Right lobe of liver (tissue), 4 donors: Measurements from ENCODE around the gene ENO2.
"Not testable (repeated sequence)": the region's sequence is repeated elsewhere in the genome, so short reads cannot be mapped to it uniquely, and the experiment has no call there.

ENCODE experiments used
- POLR2A ChIP-seq: fragments of 450-650 bp; IDR thresholded peaks from one replicate; pipeline ENCODE4 v1.6.1; 2017; ENCODE audit warnings: antibody characterized with exemption, mild to moderate bottlenecking
- TF ChIP-seq, protein P1 (sequence below), 4 donors: fragments of 200-600 bp in 3 of 4; fragments of 450-650 bp in 1 of 4; IDR thresholded peaks; one replicate each; pipeline versions ENCODE4 v1.5.1 to v1.8.0; 2016 to 2022; ENCODE audit warnings: antibody characterized with exemption in 4 of 4, mild to moderate bottlenecking in 2 of 4
- donor health status: DM: no; HTN: no; CAD: no.
- donor health status: DM: no; HTN: no; CAD: no.
- donor health status: DM: no; HTN: yes; CAD: no.

DNA sequence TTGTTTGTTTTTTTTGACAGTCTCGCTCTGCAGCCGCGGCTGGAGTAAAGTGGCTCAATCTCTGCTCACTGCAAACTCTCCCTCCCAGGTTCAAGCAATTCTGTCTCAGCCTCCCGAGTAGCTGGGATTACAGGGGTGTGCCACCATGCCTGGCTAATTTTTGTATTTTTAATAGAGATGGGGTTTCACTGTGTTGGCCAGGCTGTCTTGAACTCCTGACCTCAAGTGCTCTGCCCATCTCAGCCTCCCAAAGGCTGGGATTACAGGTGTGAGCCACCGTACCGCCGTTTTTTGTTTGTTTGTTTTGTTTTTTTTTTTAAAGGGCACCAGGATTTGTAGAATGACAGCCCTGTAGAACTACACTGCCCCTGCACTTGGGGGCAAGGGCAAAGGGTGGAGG lies 25.6 kb upstream of the ENO2 start:
- TF ChIP-seq, protein P1, sequence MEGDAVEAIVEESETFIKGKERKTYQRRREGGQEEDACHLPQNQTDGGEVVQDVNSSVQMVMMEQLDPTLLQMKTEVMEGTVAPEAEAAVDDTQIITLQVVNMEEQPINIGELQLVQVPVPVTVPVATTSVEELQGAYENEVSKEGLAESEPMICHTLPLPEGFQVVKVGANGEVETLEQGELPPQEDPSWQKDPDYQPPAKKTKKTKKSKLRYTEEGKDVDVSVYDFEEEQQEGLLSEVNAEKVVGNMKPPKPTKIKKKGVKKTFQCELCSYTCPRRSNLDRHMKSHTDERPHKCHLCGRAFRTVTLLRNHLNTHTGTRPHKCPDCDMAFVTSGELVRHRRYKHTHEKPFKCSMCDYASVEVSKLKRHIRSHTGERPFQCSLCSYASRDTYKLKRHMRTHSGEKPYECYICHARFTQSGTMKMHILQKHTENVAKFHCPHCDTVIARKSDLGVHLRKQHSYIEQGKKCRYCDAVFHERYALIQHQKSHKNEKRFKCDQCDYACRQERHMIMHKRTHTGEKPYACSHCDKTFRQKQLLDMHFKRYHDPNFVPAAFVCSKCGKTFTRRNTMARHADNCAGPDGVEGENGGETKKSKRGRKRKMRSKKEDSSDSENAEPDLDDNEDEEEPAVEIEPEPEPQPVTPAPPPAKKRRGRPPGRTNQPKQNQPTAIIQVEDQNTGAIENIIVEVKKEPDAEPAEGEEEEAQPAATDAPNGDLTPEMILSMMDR (IDR thresholded peaks at IDR 0.05) = not testable (repeated sequence)
- TF ChIP-seq POLR2A = not testable (repeated sequence)
